ENCODE measurements around the gene MIER2.

DNA sequence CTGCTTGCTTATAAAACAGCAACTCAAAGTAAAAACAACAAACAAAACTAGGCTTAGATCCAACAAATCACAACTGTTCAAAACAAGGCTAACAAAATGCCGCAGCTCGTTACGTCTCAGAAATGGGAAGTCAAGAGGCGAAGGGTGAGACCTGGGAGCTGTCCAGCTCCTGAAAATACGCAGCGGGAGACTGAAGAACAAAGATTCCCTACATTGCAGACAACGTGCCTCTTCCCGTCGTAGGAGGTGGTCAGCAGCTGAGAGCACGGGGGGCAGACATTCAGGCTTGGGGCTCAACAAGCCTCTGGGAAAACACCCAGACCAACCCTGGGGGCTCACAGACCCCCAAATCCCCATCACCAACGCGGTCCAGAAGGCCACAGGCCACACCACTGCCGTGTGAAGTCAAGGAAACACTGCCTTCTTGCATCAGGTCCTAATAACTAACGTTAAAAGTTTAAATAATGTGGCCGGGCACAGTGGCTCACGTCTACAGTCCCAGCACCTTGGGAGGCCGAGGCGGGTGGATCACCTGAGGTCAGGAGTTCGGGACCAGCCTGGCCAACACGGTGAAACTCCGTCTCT, 66.9 kb downstream of the MIER2 start:
- TF ChIP-seq, protein P1, sequence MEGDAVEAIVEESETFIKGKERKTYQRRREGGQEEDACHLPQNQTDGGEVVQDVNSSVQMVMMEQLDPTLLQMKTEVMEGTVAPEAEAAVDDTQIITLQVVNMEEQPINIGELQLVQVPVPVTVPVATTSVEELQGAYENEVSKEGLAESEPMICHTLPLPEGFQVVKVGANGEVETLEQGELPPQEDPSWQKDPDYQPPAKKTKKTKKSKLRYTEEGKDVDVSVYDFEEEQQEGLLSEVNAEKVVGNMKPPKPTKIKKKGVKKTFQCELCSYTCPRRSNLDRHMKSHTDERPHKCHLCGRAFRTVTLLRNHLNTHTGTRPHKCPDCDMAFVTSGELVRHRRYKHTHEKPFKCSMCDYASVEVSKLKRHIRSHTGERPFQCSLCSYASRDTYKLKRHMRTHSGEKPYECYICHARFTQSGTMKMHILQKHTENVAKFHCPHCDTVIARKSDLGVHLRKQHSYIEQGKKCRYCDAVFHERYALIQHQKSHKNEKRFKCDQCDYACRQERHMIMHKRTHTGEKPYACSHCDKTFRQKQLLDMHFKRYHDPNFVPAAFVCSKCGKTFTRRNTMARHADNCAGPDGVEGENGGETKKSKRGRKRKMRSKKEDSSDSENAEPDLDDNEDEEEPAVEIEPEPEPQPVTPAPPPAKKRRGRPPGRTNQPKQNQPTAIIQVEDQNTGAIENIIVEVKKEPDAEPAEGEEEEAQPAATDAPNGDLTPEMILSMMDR (IDR thresholded peaks at IDR 0.05): no peak
- TF ChIP-seq MAZ (IDR thresholded peaks at IDR 0.05; ENCODE audit: borderline replicate concordance, low read depth, low read length) (no peak), RAD21 (conservative IDR thresholded peaks at IDR 0.05 in 1 of 2, IDR thresholded peaks at IDR 0.05 in 1 of 2) (no peak), POLR2A (IDR thresholded peaks at IDR 0.05; ENCODE audit: low read length) (no peak), CBX2 (IDR thresholded peaks at IDR 0.05; ENCODE audit: borderline replicate concordance, low read depth) (no peak), KDM1A (IDR thresholded peaks at IDR 0.05; ENCODE audit: low read depth) (no peak), CEBPB (IDR thresholded peaks at IDR 0.05) (no peak), RCOR1 (IDR thresholded peaks at IDR 0.05; ENCODE audit: low read depth, low read length) (no peak), JUN (IDR thresholded peaks at IDR 0.05) (no peak), EP300 (IDR thresholded peaks at IDR 0.05) (no peak), RFX5 (IDR thresholded peaks at IDR 0.05) (no peak)
- TF ChIP-seq, protein P2, sequence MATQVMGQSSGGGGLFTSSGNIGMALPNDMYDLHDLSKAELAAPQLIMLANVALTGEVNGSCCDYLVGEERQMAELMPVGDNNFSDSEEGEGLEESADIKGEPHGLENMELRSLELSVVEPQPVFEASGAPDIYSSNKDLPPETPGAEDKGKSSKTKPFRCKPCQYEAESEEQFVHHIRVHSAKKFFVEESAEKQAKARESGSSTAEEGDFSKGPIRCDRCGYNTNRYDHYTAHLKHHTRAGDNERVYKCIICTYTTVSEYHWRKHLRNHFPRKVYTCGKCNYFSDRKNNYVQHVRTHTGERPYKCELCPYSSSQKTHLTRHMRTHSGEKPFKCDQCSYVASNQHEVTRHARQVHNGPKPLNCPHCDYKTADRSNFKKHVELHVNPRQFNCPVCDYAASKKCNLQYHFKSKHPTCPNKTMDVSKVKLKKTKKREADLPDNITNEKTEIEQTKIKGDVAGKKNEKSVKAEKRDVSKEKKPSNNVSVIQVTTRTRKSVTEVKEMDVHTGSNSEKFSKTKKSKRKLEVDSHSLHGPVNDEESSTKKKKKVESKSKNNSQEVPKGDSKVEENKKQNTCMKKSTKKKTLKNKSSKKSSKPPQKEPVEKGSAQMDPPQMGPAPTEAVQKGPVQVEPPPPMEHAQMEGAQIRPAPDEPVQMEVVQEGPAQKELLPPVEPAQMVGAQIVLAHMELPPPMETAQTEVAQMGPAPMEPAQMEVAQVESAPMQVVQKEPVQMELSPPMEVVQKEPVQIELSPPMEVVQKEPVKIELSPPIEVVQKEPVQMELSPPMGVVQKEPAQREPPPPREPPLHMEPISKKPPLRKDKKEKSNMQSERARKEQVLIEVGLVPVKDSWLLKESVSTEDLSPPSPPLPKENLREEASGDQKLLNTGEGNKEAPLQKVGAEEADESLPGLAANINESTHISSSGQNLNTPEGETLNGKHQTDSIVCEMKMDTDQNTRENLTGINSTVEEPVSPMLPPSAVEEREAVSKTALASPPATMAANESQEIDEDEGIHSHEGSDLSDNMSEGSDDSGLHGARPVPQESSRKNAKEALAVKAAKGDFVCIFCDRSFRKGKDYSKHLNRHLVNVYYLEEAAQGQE (IDR thresholded peaks at IDR 0.05): peak; percentile 63
- TF ChIP-seq, protein P3, sequence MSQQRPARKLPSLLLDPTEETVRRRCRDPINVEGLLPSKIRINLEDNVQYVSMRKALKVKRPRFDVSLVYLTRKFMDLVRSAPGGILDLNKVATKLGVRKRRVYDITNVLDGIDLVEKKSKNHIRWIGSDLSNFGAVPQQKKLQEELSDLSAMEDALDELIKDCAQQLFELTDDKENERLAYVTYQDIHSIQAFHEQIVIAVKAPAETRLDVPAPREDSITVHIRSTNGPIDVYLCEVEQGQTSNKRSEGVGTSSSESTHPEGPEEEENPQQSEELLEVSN (IDR thresholded peaks at IDR 0.05; ENCODE audit: borderline replicate concordance, low read depth): no peak

All from A549 (cell line).